HepG2 (cell line): ENCODE data around the gene E2F1. TPM values are rescaled to one million over a fixed set of nuclear protein-coding genes. Genes with fewer than 3 reads are reported as not detected.

Experiments used
- AKNA ChIP-seq: sonication (generic); formaldehyde crosslinking; IDR thresholded peaks from 2 replicates; pipeline ENCODE4 v1.4.0; 2020; ENCODE audit warnings: missing genetic modification reagents, borderline replicate concordance
- ATRX ChIP-seq: sonication (generic); formaldehyde crosslinking; IDR thresholded peaks from 2 replicates; pipeline ENCODE4 v1.4.0; 2020; ENCODE audit warnings: missing genetic modification reagents, borderline replicate concordance
- CERS6 ChIP-seq: sonication (generic); formaldehyde crosslinking; IDR thresholded peaks from 2 replicates; pipeline ENCODE4 v1.5.0; 2020; ENCODE audit warnings: missing genetic modification reagents
- KDM3A ChIP-seq: IDR thresholded peaks from 2 replicates; pipeline ENCODE4 v1.6.1; 2018; ENCODE audit warnings: low read depth, missing compliant biosample characterization
- MEIS2 ChIP-seq: sonication (generic); formaldehyde crosslinking; IDR thresholded peaks from 2 replicates; pipeline ENCODE4 v1.9.0; 2021; ENCODE audit warnings: mild to moderate bottlenecking, missing genetic modification reagents
- POGZ ChIP-seq: sonication (generic); formaldehyde crosslinking; IDR thresholded peaks from 2 replicates; pipeline ENCODE4 v1.4.0; 2020; ENCODE audit warnings: mild to moderate bottlenecking, missing genetic modification reagents
- PRPF4 ChIP-seq: fragments of 200-400 bp; formaldehyde crosslinking; IDR thresholded peaks from 2 replicates; pipeline ENCODE4 v1.6.1; 2016; ENCODE audit warnings: low read length, low read depth; ENCODE audit not compliant: poor library complexity, severe bottlenecking
- RCOR2 ChIP-seq: IDR thresholded peaks from 2 replicates; pipeline ENCODE4 v1.6.1; 2016; ENCODE audit warnings: missing biosample characterization, missing genetic modification reagents
- SP140L ChIP-seq: sonication (generic); formaldehyde crosslinking; IDR thresholded peaks from 2 replicates; pipeline ENCODE4 v1.4.0; 2020; ENCODE audit warnings: missing genetic modification reagents, borderline replicate concordance
- TMF1 ChIP-seq: sonication (generic); formaldehyde crosslinking; IDR thresholded peaks from 2 replicates; pipeline ENCODE4 v1.8.1; 2022; ENCODE audit warnings: low read depth, missing genetic modification reagents
- WIZ ChIP-seq: sonication (generic); formaldehyde crosslinking; IDR thresholded peaks from 2 replicates; pipeline ENCODE4 v1.5.1; 2020; ENCODE audit warnings: mild to moderate bottlenecking, missing genetic modification reagents
- ZIK1 ChIP-seq: sonication (generic); formaldehyde crosslinking; IDR thresholded peaks from 2 replicates; pipeline ENCODE4 v1.5.0; 2020; ENCODE audit warnings: mild to moderate bottlenecking, low read depth, missing genetic modification reagents, borderline replicate concordance
- ZNF142 ChIP-seq: sonication (generic); formaldehyde crosslinking; IDR thresholded peaks from 2 replicates; pipeline ENCODE4 v1.4.0; 2020; ENCODE audit warnings: missing genetic modification reagents
- ZNF33B ChIP-seq: sonication (generic); formaldehyde crosslinking; IDR thresholded peaks from 2 replicates; pipeline ENCODE4 v1.5.1; 2020; ENCODE audit warnings: mild to moderate bottlenecking, missing genetic modification reagents
- ZNF510 ChIP-seq: sonication (generic); formaldehyde crosslinking; IDR thresholded peaks from 2 replicates; pipeline ENCODE4 v1.4.0; 2020; ENCODE audit warnings: low read depth, mild to moderate bottlenecking, missing genetic modification reagents
- ZNF546 ChIP-seq: sonication (generic); formaldehyde crosslinking; conservative IDR thresholded peaks from 2 replicates; pipeline ENCODE4 v1.8.1; 2023; ENCODE audit warnings: mild to moderate bottlenecking, missing genetic modification reagents
- ZSCAN12 ChIP-seq: sonication (generic); formaldehyde crosslinking; IDR thresholded peaks from 2 replicates; pipeline ENCODE4 v1.9.0; 2021; ENCODE audit warnings: mild to moderate bottlenecking, missing genetic modification reagents
- polyA plus RNA-seq, 8 experiments: library from polyadenylated mRNA; depleted of rRNA in 3 of 8; stranded (reverse) in 7 of 8; unstranded in 1 of 8; fragments of >200 nt; fragmentation: Illumina TruSeq in 4 of 8; extraction: Trizol in 4 of 8; gene quantifications; 2 replicates each; pipeline versions ENCODE4 v1.2.1 to v1.2.3, GENCODE V29; 2011 to 2016; ENCODE audit warnings: low read depth in 4 of 8, missing spikeins in 1 of 8, mixed read lengths in 1 of 8; ENCODE audit not compliant: insufficient read depth in 1 of 8
- total RNA-seq, 5 experiments: library from RNA; depleted of rRNA; stranded (reverse); fragments of >200 nt; fragmentation: Illumina TruSeq; extraction: Trizol; gene quantifications; 2 replicates each; pipeline ENCODE4 v1.2.3, GENCODE V29; 2016; ENCODE audit warnings: low read depth in 1 of 5

E2F1 gene
- total and polyA plus RNA-seq, 2 of the 13 experiments (the other 11 are each of a cell fraction or from before 2014, with no cell fraction given) = 25.5 to 39.4 TPM

GRCh38 chr20:33674294-33675135 lies 11.7 kb downstream of the E2F1 start, which contains the start of gene NECAB3 (continued):
- peak; percentile 89 for TF ChIP-seq TMF1 (CRISPR knock-in tag)
- TF ChIP-seq ATRX (CRISPR knock-in tag) = peak; percentile 74; the same call in 1 of the 2 replicates
- TF ChIP-seq CERS6 (CRISPR knock-in tag) = 0 out of 2 replicates have a peak, but pooled peaks have one; percentile 34
- peak; percentile 84 for TF ChIP-seq AKNA (CRISPR knock-in tag)
- TF ChIP-seq POGZ = peak; percentile 8; the same call in 1 of the 2 replicates
- no peak for TF ChIP-seq KDM3A (CRISPR knock-in tag)
- 0 out of 2 replicates have a peak, but pooled peaks have one; percentile 57 for TF ChIP-seq ZIK1
- TF ChIP-seq ZSCAN12 (CRISPR knock-in tag) = peak; percentile 88; the same call in 1 of the 2 replicates
- peak; percentile 73; the same call in 1 of the 2 replicates for TF ChIP-seq ZNF142 (CRISPR knock-in tag)
- peak; percentile 83 for TF ChIP-seq MEIS2 (CRISPR knock-in tag)
- peak; percentile 42; the same call in 1 of the 2 replicates for TF ChIP-seq RCOR2 (CRISPR knock-in tag)
- TF ChIP-seq ZNF33B (CRISPR knock-in tag) = peak; percentile 93
- no peak for TF ChIP-seq ZNF546 (CRISPR knock-in tag)
- TF ChIP-seq PRPF4 = no peak
- TF ChIP-seq WIZ (CRISPR knock-in tag) = peak; percentile 68; the same call in 1 of the 2 replicates
- TF ChIP-seq ZNF510 (CRISPR knock-in tag) = peak; percentile 93; the same call in 1 of the 2 replicates
- TF ChIP-seq SP140L (CRISPR knock-in tag) = peak; percentile 47; the same call in 1 of the 2 replicates
